ENCODE measurements around the gene TFF3.

- TF ChIP-seq POLR2AphosphoS5 (IDR thresholded peaks at IDR 0.05; ENCODE audit: low read depth, low read length) (no peak), REST (IDR thresholded peaks at IDR 0.05; ENCODE audit: insufficient read depth in 1 of 2, low read depth in 2 of 2, low read length in 2 of 2) (no peak), TAF1 (IDR thresholded peaks at IDR 0.05; ENCODE audit: borderline replicate concordance, insufficient read depth, low read length) (no peak)
These were observed 40.8 kb upstream of the TFF3 start for GRCh38 chr21:42356046-42356445.

Data from PFSK-1 (cell line).